ENCODE results near the gene DERL3.
"Not testable (repeated sequence)": the region's sequence is repeated elsewhere in the genome, so short reads cannot be mapped to it uniquely, and the experiment has no call there.

Gene DERL3

GRCh38 chr22:23874871-23875270, 36.1 kb upstream of the DERL3 start:
- H3K4me3 ChIP-seq (ENCODE audit: low read length), result no peak overlapping the region
- TF ChIP-seq CTCF (conservative IDR thresholded peaks at IDR 0.05; ENCODE audit: low read length), result no peak

GRCh38 chr22:23868580-23868979, 29.8 kb upstream of the DERL3 start:
- no peak for TF ChIP-seq CTCF (conservative IDR thresholded peaks at IDR 0.05; ENCODE audit: low read length)
- no peak overlapping the region for H3K4me3 ChIP-seq (ENCODE audit: low read length)
- no peak for DNase-seq (ENCODE audit: low read depth)

More at GRCh38 chr22:23874871-23875270, 36.1 kb upstream of the DERL3 start:
- DNase-seq (ENCODE audit: low read depth), result no peak

- not testable (repeated sequence) for DNase-seq (ENCODE audit: low read depth); H3K4me3 ChIP-seq (ENCODE audit: low read length)
Observed at GRCh38 chr22:23864499-23865154, 25.8 kb upstream of the DERL3 start.

DNA sequence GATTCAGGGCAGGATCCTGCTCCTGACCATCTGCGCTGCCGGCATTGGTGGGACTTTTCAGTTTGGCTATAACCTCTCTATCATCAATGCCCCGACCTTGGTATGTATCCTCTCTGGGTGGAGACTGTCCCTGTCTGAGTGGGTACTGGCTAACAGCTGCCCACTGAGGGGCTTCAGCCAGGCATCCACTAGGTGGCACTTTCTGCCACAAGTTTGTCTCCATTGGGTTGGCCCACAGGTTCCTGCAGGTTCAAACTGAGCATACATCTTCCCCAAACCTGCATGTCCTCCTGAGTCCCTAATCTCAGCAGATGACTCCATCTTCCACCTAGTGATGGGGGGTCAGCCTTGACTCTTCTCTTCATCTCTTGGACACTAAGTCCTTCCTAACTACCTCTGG, 23.3 kb upstream of the DERL3 start:
- peak; percentile 64 for TF ChIP-seq CTCF (conservative IDR thresholded peaks at IDR 0.05; ENCODE audit: low read length)
- peak; percentile 43 for DNase-seq (ENCODE audit: low read depth)
- H3K4me3 ChIP-seq (ENCODE audit: low read length), result no peak overlapping the region

- H3K4me3 ChIP-seq (ENCODE audit: low read length); DNase-seq (ENCODE audit: low read depth): not testable (repeated sequence)
Observed at GRCh38 chr22:23860187-23860586, 21.4 kb upstream of the DERL3 start.

DNA sequence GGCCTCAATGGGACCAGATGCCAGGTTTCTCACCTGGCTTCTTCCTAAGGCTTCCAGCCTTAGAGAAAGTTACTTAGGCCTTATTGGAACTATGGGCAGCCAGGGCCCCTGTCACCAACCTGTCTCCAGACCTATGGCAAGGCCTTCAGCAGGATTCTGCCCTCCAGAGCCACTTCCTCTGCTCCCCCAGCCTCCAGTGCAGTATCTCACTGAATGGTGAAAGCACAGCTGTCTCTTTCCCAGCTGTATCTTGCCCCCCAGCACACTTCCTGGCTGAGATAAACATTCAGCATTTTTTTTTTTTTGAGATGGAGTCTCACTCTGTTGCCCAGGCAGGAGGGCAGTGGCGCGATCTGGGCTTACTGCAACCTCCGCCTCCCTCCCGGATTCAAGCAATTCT, 20.4 kb upstream of the DERL3 start:
- H3K4me3 ChIP-seq (ENCODE audit: low read length), result no peak overlapping the region
- no peak for TF ChIP-seq CTCF (conservative IDR thresholded peaks at IDR 0.05; ENCODE audit: low read length)

GRCh38 chr22:23858484-23858815, 19.6 kb upstream of the DERL3 start:
- peak overlapping the region; percentile 83 for H3K4me3 ChIP-seq (ENCODE audit: low read length)
- no peak for TF ChIP-seq CTCF (conservative IDR thresholded peaks at IDR 0.05; ENCODE audit: low read length)
- DNase-seq (ENCODE audit: low read depth), result no peak

More for the DNA sequence above, 20.4 kb upstream of the DERL3 start:
- DNase-seq (ENCODE audit: low read depth), result no peak

- peak within 1 kb of the TSS; percentile 83 for H3K4me3 ChIP-seq (ENCODE audit: low read length)
- peak; percentile 39 for TF ChIP-seq CTCF (conservative IDR thresholded peaks at IDR 0.05; ENCODE audit: low read length)
- peak; percentile 96 for DNase-seq (ENCODE audit: low read depth)
Observed at GRCh38 chr22:23857606-23858483, 19.0 kb upstream of the DERL3 start, which contains the start of gene SLC2A11. Gene SLC2A11, plus strand, starts transcription at chr22:23857875. Its CDS starts 125 bp downstream, at chr22:23858000.

Data from AG10803 (cell line).